ENCODE data around the gene RHOF. TPM values are rescaled to one million over a fixed set of nuclear protein-coding genes. Genes with fewer than 3 reads are reported as not detected.

The RHOF gene
- total RNA-seq, 1 donor from 2014 or later = 47.7 TPM

DNA sequence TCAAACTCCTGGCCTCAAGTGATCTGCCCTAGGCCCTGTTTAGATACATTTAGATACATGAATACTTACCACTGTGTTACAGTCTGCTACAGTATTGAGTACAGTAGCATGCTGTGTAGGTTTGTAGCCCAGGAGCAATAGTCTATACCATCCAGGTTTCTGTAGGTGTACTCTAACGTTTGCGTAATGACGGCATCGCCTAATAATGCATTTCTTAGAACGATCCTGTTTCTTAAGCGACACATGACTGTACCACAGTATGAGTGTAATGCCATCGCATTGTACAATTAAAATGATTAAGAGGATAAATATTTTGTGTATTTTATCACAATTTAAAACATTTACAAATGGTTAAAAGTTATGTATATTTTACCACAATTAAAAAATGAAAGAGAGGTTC lies 62.0 kb downstream of the RHOF start:
- ATAC-seq (no peak), DNase-seq (ENCODE audit: missing footprints) (no peak)
- intact Hi-C loops (cut with DNase I) = no loop called here

DNA sequence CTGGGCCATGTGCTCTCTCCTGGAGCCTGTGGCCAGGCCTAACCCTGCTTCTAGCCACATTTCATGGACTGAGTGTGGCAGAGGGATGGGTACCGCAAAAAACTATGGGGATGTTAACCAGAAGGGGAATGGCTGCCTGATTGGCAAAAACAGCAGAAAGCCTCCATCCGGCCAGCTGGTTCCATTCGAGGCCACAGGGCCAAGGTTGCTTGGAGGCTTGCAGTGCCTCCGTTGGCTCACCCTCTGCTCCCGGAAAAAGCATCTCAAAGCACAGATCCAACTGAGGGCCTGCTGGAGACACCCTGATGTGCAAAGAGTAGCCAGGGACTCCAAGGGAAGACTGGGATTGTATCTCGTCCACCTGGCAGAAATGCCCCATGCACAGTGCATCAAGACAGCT lies 64.5 kb downstream of the RHOF start:
- intact Hi-C loops (cut with DNase I) = no loop called here
- no peak for ATAC-seq
- DNase-seq (ENCODE audit: missing footprints) = no peak

Other genes with a start within 250 kb of the RHOF start
- 13.1 TPM for gene KDM2B, start 212.7 kb downstream of the RHOF start, total RNA-seq
- 11.5 TPM for gene ORAI1, start 167.2 kb downstream of the RHOF start, total RNA-seq
- 0.11 TPM for gene MORN3, start 124.0 kb downstream of the RHOF start, total RNA-seq
- 10.3 TPM for gene TMEM120B, start 80.9 kb downstream of the RHOF start, total RNA-seq
- 8.0 TPM for gene SETD1B, start 10.3 kb upstream of the RHOF start, total RNA-seq
- gene HPD, start 65.2 kb upstream of the RHOF start, total RNA-seq = 2.3 TPM
- gene PSMD9, start 95.1 kb upstream of the RHOF start, total RNA-seq = 35.4 TPM
- gene CFAP251, start 124.9 kb upstream of the RHOF start, total RNA-seq = 1.3 TPM
- gene BCL7A, start 228.2 kb upstream of the RHOF start, total RNA-seq = 15.8 TPM

Data from Right ventricle myocardium inferior (tissue), 1 donor.